GM12874 (cell line): Measurements from ENCODE around the gene SCYL2.

ENCODE experiments used
- CTCF ChIP-seq: IDR thresholded peaks from 2 replicates; pipeline ENCODE4 v1.5.1; 2011; ENCODE audit warnings: low read depth, mild to moderate bottlenecking, control low read depth, low read length, moderate library complexity; ENCODE audit not compliant: insufficient read depth

Gene SCYL2

GRCh38 chr12:100267603-100268281 lies 765 bp downstream of the SCYL2 start:
- TF ChIP-seq CTCF = no peak

- TF ChIP-seq CTCF = no peak
Observed at GRCh38 chr12:100268835-100269564, 2.0 kb downstream of the SCYL2 start.

- no peak for TF ChIP-seq CTCF
Observed at GRCh38 chr12:100273782-100274181, 6.8 kb downstream of the SCYL2 start.

- no peak for TF ChIP-seq CTCF
Observed at GRCh38 chr12:100274291-100274690, 7.3 kb downstream of the SCYL2 start.

GRCh38 chr12:100279159-100279558 lies 12.2 kb downstream of the SCYL2 start:
- TF ChIP-seq CTCF = no peak

GRCh38 chr12:100279607-100280244 lies 12.7 kb downstream of the SCYL2 start:
- TF ChIP-seq CTCF = no peak

- TF ChIP-seq CTCF = no peak
Observed at GRCh38 chr12:100289038-100289437, 22.1 kb downstream of the SCYL2 start.
